HCT116 (cell line): ENCODE data around the gene BRD2.

ENCODE experiments used
- CTCF ChIP-seq, 3 experiments: fragments of 200-600 bp in 1 of 3; sonication (generic) in 1 of 3; IDR thresholded peaks in 2 of 3; conservative IDR thresholded peaks in 1 of 3; 2 replicates each; pipeline ENCODE4 v1.5.1; 2012 to 2017; ENCODE audit warnings: low read depth in 2 of 3, low read length in 2 of 3, antibody characterized with exemption in 1 of 3, borderline replicate concordance in 1 of 3, control low read depth in 1 of 3, mild to moderate bottlenecking in 1 of 3, mixed read lengths in 1 of 3, mixed run types in 1 of 3, moderate library complexity in 1 of 3; ENCODE audit not compliant: insufficient read depth in 1 of 3
- EGR1 ChIP-seq: IDR thresholded peaks from 2 replicates; pipeline ENCODE4 v1.6.1; 2012; ENCODE audit warnings: low read depth
- EZH2 ChIP-seq: fragments of 200-600 bp; sonication (generic); IDR thresholded peaks from 2 replicates; pipeline ENCODE4 v1.6.1; 2017; ENCODE audit warnings: antibody characterized with exemption, mixed run types
- POLR2A ChIP-seq: IDR thresholded peaks from 2 replicates; pipeline ENCODE4 v1.7.0; 2011; ENCODE audit warnings: borderline replicate concordance; ENCODE audit not compliant: insufficient read depth, insufficient read length; ENCODE audit errors: extremely low read depth
- POLR2AphosphoS5 ChIP-seq: IDR thresholded peaks from 2 replicates; pipeline ENCODE4 v1.6.1; 2011; ENCODE audit warnings: mild to moderate bottlenecking, low read depth, low read length, moderate library complexity
- RAD21 ChIP-seq: IDR thresholded peaks from 2 replicates; pipeline ENCODE4 v1.6.1; 2012; ENCODE audit warnings: low read depth, mild to moderate bottlenecking
- REST ChIP-seq: IDR thresholded peaks from 2 replicates; pipeline ENCODE4 v1.6.1; 2012; ENCODE audit warnings: low read depth
- SIN3A ChIP-seq: IDR thresholded peaks from 2 replicates; pipeline ENCODE4 v1.6.1; 2012; ENCODE audit warnings: low read depth
- SP1 ChIP-seq: IDR thresholded peaks from 2 replicates; pipeline ENCODE4 v1.6.1; 2012; ENCODE audit warnings: low read depth
- TCF7L2 ChIP-seq: IDR thresholded peaks from 2 replicates; pipeline ENCODE4 v1.7.0; 2011; ENCODE audit warnings: borderline replicate concordance, inconsistent platforms; ENCODE audit not compliant: insufficient read depth, insufficient read length; ENCODE audit errors: extremely low read depth
- YY1 ChIP-seq: IDR thresholded peaks from 2 replicates; pipeline ENCODE4 v1.6.1; 2011; ENCODE audit warnings: low read length, low read depth, moderate library complexity, mild to moderate bottlenecking; ENCODE audit not compliant: insufficient replicate concordance; ENCODE audit errors: extremely low read depth
- ZFX ChIP-seq: fragments of 450-650 bp; IDR thresholded peaks from 2 replicates; pipeline ENCODE4 v1.6.1; 2017
- ZNF274 ChIP-seq: fragments of 200-500 bp; sonication (Bioruptor generic); IDR thresholded peaks from 2 replicates; pipeline ENCODE4 v1.6.1; 2014; ENCODE audit warnings: mild to moderate bottlenecking, low read depth, low read length, inconsistent platforms
- TF ChIP-seq, protein P1 (sequence below): IDR thresholded peaks from 2 replicates; pipeline ENCODE4 v1.6.1; 2012

GRCh38 chr6:32971242-32971580, 2.8 kb downstream of the BRD2 start:
- TF ChIP-seq SP1 (no peak), CTCF (IDR thresholded peaks at IDR 0.05 in 2 of 3, conservative IDR thresholded peaks at IDR 0.05 in 1 of 3; ENCODE audit: borderline replicate concordance in 1 of 3, insufficient read depth in 1 of 3, low read depth in 2 of 3, low read length in 2 of 3) (no peak), EGR1 (no peak), POLR2AphosphoS5 (no peak; the same call in none of the 2 replicates), RAD21 (no peak), EZH2 (no peak), REST (no peak), TCF7L2 (no peak), POLR2A (no peak), ZFX (peak; percentile 47), ZNF274 (no peak), SIN3A (no peak), YY1 (no peak)
- TF ChIP-seq, protein P1, sequence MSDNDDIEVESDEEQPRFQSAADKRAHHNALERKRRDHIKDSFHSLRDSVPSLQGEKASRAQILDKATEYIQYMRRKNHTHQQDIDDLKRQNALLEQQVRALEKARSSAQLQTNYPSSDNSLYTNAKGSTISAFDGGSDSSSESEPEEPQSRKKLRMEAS = no peak
